Measurements from ENCODE around the gene AGBL4. TPM values are rescaled to one million over a fixed set of nuclear protein-coding genes. Genes with fewer than 3 reads are reported as not detected.

AGBL4 gene
- total RNA-seq, 4 donors from 2014 or later: 0.19 to 1.0 (median 1.0) TPM; not detected in 1

DNA sequence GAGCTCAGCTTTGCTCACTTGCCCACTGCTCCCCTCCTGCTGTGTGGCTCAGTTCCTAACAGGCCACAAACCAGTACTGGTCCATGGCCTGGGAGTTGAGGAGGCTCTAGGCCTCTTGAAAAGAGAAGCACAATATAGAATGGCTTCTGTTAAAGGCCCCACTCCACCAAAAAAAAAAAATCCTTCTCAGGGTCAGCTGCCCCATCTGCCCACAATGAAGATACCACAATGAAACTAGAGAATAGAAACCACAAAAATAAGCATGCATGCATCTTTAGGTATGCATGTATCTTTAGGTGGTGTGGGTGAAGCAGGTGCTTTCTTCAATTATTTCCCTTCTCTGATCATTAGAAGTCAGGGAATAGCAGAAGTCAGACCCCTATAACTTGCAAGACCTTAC lies 626.7 kb downstream of the AGBL4 start:
- TF ChIP-seq EP300 (IDR thresholded peaks at IDR 0.05) (no peak), POLR2A (IDR thresholded peaks at IDR 0.05) (no peak), POLR2AphosphoS5 (IDR thresholded peaks at IDR 0.05) (no peak)
- TF ChIP-seq, protein P1, sequence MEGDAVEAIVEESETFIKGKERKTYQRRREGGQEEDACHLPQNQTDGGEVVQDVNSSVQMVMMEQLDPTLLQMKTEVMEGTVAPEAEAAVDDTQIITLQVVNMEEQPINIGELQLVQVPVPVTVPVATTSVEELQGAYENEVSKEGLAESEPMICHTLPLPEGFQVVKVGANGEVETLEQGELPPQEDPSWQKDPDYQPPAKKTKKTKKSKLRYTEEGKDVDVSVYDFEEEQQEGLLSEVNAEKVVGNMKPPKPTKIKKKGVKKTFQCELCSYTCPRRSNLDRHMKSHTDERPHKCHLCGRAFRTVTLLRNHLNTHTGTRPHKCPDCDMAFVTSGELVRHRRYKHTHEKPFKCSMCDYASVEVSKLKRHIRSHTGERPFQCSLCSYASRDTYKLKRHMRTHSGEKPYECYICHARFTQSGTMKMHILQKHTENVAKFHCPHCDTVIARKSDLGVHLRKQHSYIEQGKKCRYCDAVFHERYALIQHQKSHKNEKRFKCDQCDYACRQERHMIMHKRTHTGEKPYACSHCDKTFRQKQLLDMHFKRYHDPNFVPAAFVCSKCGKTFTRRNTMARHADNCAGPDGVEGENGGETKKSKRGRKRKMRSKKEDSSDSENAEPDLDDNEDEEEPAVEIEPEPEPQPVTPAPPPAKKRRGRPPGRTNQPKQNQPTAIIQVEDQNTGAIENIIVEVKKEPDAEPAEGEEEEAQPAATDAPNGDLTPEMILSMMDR (IDR thresholded peaks at IDR 0.05): no peak
- DNase-seq (ENCODE audit: low spot score in 2 of 2): no peak
- no peaks in the 10 kb centered on the region for H3K9me3 ChIP-seq
- H3K27ac ChIP-seq: no peak overlapping the region
- no peak overlapping the region for H3K4me3 ChIP-seq
- H3K36me3 ChIP-seq: no peaks in the 10 kb centered on the region
- no peaks in the 10 kb centered on the region for H3K27me3 ChIP-seq
- no peaks in the 10 kb centered on the region for H3K4me1 ChIP-seq

- DNase-seq (ENCODE audit: low spot score in 2 of 2): no peak
- H3K27me3 ChIP-seq: no peaks in the 10 kb centered on the region
- no peaks in the 10 kb centered on the region for H3K9me3 ChIP-seq
- 86% methylated on average over 2 of the region's 2 CpGs for WGBS
- H3K4me1 ChIP-seq: no peaks in the 10 kb centered on the region
- TF ChIP-seq POLR2A (IDR thresholded peaks at IDR 0.05): no peak
- no peak for TF ChIP-seq POLR2AphosphoS5 (IDR thresholded peaks at IDR 0.05)
- no peak for TF ChIP-seq EP300 (IDR thresholded peaks at IDR 0.05)
- TF ChIP-seq, protein P1 (IDR thresholded peaks at IDR 0.05): no peak
- H3K36me3 ChIP-seq: no peaks in the 10 kb centered on the region
- H3K27ac ChIP-seq: no peak overlapping the region
- no peak overlapping the region for H3K4me3 ChIP-seq
These were observed 629.6 kb downstream of the AGBL4 start for GRCh38 chr1:49394200-49394599.

- no peaks in the 10 kb centered on the region for H3K36me3 ChIP-seq
- no peak overlapping the region for H3K27ac ChIP-seq
- H3K9me3 ChIP-seq: no peaks in the 10 kb centered on the region
- DNase-seq (ENCODE audit: low spot score in 2 of 2): no peak
- H3K4me1 ChIP-seq: no peaks in the 10 kb centered on the region
- H3K27me3 ChIP-seq: no peaks in the 10 kb centered on the region
- H3K4me3 ChIP-seq: no peak overlapping the region
- TF ChIP-seq POLR2AphosphoS5 (IDR thresholded peaks at IDR 0.05) (no peak), POLR2A (IDR thresholded peaks at IDR 0.05) (no peak), EP300 (IDR thresholded peaks at IDR 0.05) (no peak)
- TF ChIP-seq, protein P1 (IDR thresholded peaks at IDR 0.05): no peak
These were observed 634.1 kb downstream of the AGBL4 start for GRCh38 chr1:49389699-49390098.

- 81% methylated on average over 7 of the region's 7 CpGs for WGBS
- Histone ChIP-seq H3K27ac (no peak overlapping the region), H3K9me3 (no peaks in the 10 kb centered on the region), H3K36me3 (no peaks in the 10 kb centered on the region), H3K4me3 (no peak overlapping the region), H3K4me1 (no peaks in the 10 kb centered on the region), H3K27me3 (no peaks in the 10 kb centered on the region)
- no peak for DNase-seq (ENCODE audit: low spot score in 2 of 2)
- TF ChIP-seq POLR2AphosphoS5 (IDR thresholded peaks at IDR 0.05): no peak
- TF ChIP-seq POLR2A (IDR thresholded peaks at IDR 0.05): no peak
- TF ChIP-seq, protein P1 (IDR thresholded peaks at IDR 0.05): no peak
- no peak for TF ChIP-seq EP300 (IDR thresholded peaks at IDR 0.05)
These were observed 659.1 kb downstream of the AGBL4 start for GRCh38 chr1:49364676-49365075.

DNA sequence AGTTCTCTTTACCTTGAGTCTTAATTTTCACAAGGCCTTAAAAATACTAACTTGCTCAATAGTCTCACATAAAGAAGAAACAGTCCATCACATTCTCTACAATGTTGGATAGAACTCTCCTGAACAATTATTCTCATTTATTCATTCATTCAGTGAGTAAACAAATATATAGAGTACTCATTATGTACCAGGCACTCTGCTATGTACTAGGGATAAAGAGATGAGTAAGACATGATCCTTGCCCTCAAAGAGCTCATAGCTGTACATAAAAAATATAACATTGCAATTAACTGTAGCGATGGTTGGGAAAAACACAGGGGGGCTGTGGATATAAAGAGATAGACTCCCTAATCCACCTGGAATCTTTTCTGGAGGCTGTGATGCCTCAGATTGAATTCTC lies 660.1 kb downstream of the AGBL4 start:
- no peaks in the 10 kb centered on the region for H3K27me3 ChIP-seq
- no peak for TF ChIP-seq POLR2A (IDR thresholded peaks at IDR 0.05)
- TF ChIP-seq POLR2AphosphoS5 (IDR thresholded peaks at IDR 0.05): no peak
- no peak for TF ChIP-seq EP300 (IDR thresholded peaks at IDR 0.05)
- no peaks in the 10 kb centered on the region for H3K4me1 ChIP-seq
- H3K27ac ChIP-seq: no peak overlapping the region
- H3K4me3 ChIP-seq: no peak overlapping the region
- H3K9me3 ChIP-seq: no peaks in the 10 kb centered on the region
- WGBS: 97% methylated on average over 1 of the region's 1 CpG
- DNase-seq (ENCODE audit: low spot score in 2 of 2): no peak
- H3K36me3 ChIP-seq: no peaks in the 10 kb centered on the region

- WGBS: 70% methylated on average over 1 of the region's 1 CpG
- Histone ChIP-seq H3K4me1 (no peaks in the 10 kb centered on the region), H3K36me3 (no peaks in the 10 kb centered on the region), H3K4me3 (no peak overlapping the region), H3K9me3 (no peaks in the 10 kb centered on the region), H3K27me3 (no peaks in the 10 kb centered on the region), H3K27ac (no peak overlapping the region)
- no peak for DNase-seq (ENCODE audit: low spot score in 2 of 2)
- TF ChIP-seq POLR2AphosphoS5 (IDR thresholded peaks at IDR 0.05) (no peak), EP300 (IDR thresholded peaks at IDR 0.05) (no peak), POLR2A (IDR thresholded peaks at IDR 0.05) (no peak)
- TF ChIP-seq, protein P1 (IDR thresholded peaks at IDR 0.05): no peak
These were observed 665.7 kb downstream of the AGBL4 start for GRCh38 chr1:49358036-49358435.
